Mucosa of stomach (tissue), 1 donor: Measurements from ENCODE around the gene CEP131.

Experiments
- H3K27me3 ChIP-seq: one replicate; pipeline ENCODE4 v1.7.0; 2013; ENCODE audit warnings: mild to moderate bottlenecking, low read length; ENCODE audit not compliant: control insufficient read depth, insufficient read depth
- H3K36me3 ChIP-seq: one replicate; pipeline ENCODE4 v1.7.0; 2013; ENCODE audit warnings: low read length; ENCODE audit not compliant: control insufficient read depth, insufficient read depth
- H3K4me1 ChIP-seq: one replicate; pipeline ENCODE4 v1.7.0; 2013; ENCODE audit warnings: mild to moderate bottlenecking, low read length; ENCODE audit not compliant: control insufficient read depth, insufficient read depth
- H3K4me3 ChIP-seq: one replicate; pipeline ENCODE4 v1.7.0; 2013; ENCODE audit warnings: low read length
- H3K9ac ChIP-seq: one replicate; pipeline ENCODE4 v1.7.0; 2013; ENCODE audit warnings: mild to moderate bottlenecking, low read length, moderate library complexity
- H3K9me3 ChIP-seq: one replicate; pipeline ENCODE4 v1.7.0; 2013; ENCODE audit warnings: mild to moderate bottlenecking, low read length, moderate library complexity; ENCODE audit not compliant: control insufficient read depth
- donor health status: Pancreatic carcinoma.

CEP131 gene

GRCh38 chr17:81182596-81182995 is 40.2 kb downstream of the CEP131 start:
- H3K36me3 ChIP-seq = no peaks in the 10 kb centered on the region
- H3K4me3 ChIP-seq = no peak overlapping the region
- no peak overlapping the region for H3K9ac ChIP-seq
- peaks cover 4% of the 10 kb centered on the region for H3K27me3 ChIP-seq
- H3K4me1 ChIP-seq = no peaks in the 10 kb centered on the region
- H3K9me3 ChIP-seq = no peaks in the 10 kb centered on the region

- Histone ChIP-seq H3K9ac (no peak overlapping the region), H3K9me3 (no peaks in the 10 kb centered on the region), H3K36me3 (no peaks in the 10 kb centered on the region), H3K4me3 (no peak overlapping the region), H3K4me1 (no peaks in the 10 kb centered on the region), H3K27me3 (peaks cover 4% of the 10 kb centered on the region)
These were observed 41.0 kb downstream of the CEP131 start for GRCh38 chr17:81181811-81182185.

- Histone ChIP-seq H3K4me1 (no peaks in the 10 kb centered on the region), H3K27me3 (peaks cover 4% of the 10 kb centered on the region), H3K4me3 (no peak overlapping the region), H3K36me3 (no peaks in the 10 kb centered on the region), H3K9me3 (no peaks in the 10 kb centered on the region), H3K9ac (no peak overlapping the region)
These were observed 41.6 kb downstream of the CEP131 start for GRCh38 chr17:81180836-81181810.

- peaks cover 4% of the 10 kb centered on the region for H3K27me3 ChIP-seq
- no peak overlapping the region for H3K4me3 ChIP-seq
- H3K9ac ChIP-seq = no peak overlapping the region
- no peaks in the 10 kb centered on the region for H3K4me1 ChIP-seq
- no peaks in the 10 kb centered on the region for H3K9me3 ChIP-seq
- no peaks in the 10 kb centered on the region for H3K36me3 ChIP-seq
These were observed 42.9 kb downstream of the CEP131 start for GRCh38 chr17:81179861-81180260.

- Histone ChIP-seq H3K9ac (no peak overlapping the region), H3K9me3 (no peaks in the 10 kb centered on the region), H3K4me1 (no peaks in the 10 kb centered on the region), H3K27me3 (peaks cover 4% of the 10 kb centered on the region), H3K4me3 (no peak overlapping the region), H3K36me3 (no peaks in the 10 kb centered on the region)
These were observed 43.5 kb downstream of the CEP131 start for GRCh38 chr17:81179220-81179619.

GRCh38 chr17:81178136-81179091 is 44.4 kb downstream of the CEP131 start:
- Histone ChIP-seq H3K4me3 (no peak overlapping the region), H3K9ac (no peak overlapping the region), H3K4me1 (no peaks in the 10 kb centered on the region), H3K36me3 (no peaks in the 10 kb centered on the region), H3K9me3 (no peaks in the 10 kb centered on the region), H3K27me3 (peaks cover 3% of the 10 kb centered on the region)

- H3K9ac ChIP-seq = no peak overlapping the region
- H3K9me3 ChIP-seq = no peaks in the 10 kb centered on the region
- H3K4me1 ChIP-seq = peaks cover 3% of the 10 kb centered on the region
- H3K4me3 ChIP-seq = no peak overlapping the region
- H3K27me3 ChIP-seq = no peaks in the 10 kb centered on the region
- no peaks in the 10 kb centered on the region for H3K36me3 ChIP-seq
These were observed 46.1 kb downstream of the CEP131 start for GRCh38 chr17:81176666-81177065.

- Histone ChIP-seq H3K9ac (no peak overlapping the region), H3K4me3 (no peak overlapping the region), H3K27me3 (no peaks in the 10 kb centered on the region), H3K4me1 (peaks cover 5% of the 10 kb centered on the region), H3K9me3 (no peaks in the 10 kb centered on the region), H3K36me3 (no peaks in the 10 kb centered on the region)
These were observed 49.0 kb downstream of the CEP131 start for GRCh38 chr17:81173762-81174155.

GRCh38 chr17:81173052-81173761 is 49.6 kb downstream of the CEP131 start:
- Histone ChIP-seq H3K4me1 (peaks cover 5% of the 10 kb centered on the region), H3K36me3 (no peaks in the 10 kb centered on the region), H3K9me3 (no peaks in the 10 kb centered on the region), H3K27me3 (no peaks in the 10 kb centered on the region), H3K9ac (no peak overlapping the region), H3K4me3 (no peak overlapping the region)

GRCh38 chr17:81171941-81172340 is 50.8 kb downstream of the CEP131 start:
- H3K36me3 ChIP-seq = no peaks in the 10 kb centered on the region
- peaks cover 4% of the 10 kb centered on the region for H3K27me3 ChIP-seq
- no peaks in the 10 kb centered on the region for H3K9me3 ChIP-seq
- H3K4me3 ChIP-seq = no peak overlapping the region
- H3K9ac ChIP-seq = no peak overlapping the region
- peaks cover 5% of the 10 kb centered on the region for H3K4me1 ChIP-seq

- Histone ChIP-seq H3K9me3 (no peaks in the 10 kb centered on the region), H3K36me3 (no peaks in the 10 kb centered on the region), H3K4me3 (no peak overlapping the region), H3K9ac (no peak overlapping the region), H3K4me1 (peaks cover 5% of the 10 kb centered on the region), H3K27me3 (peaks cover 10% of the 10 kb centered on the region)
These were observed 51.9 kb downstream of the CEP131 start for GRCh38 chr17:81170727-81171494.
